Naive B cell (primary cell): Measurements from ENCODE around the gene TTC27. TPM values are rescaled to one million over a fixed set of nuclear protein-coding genes. Genes with fewer than 3 reads are reported as not detected.
"Not testable (repeated sequence)": the region's sequence is repeated elsewhere in the genome, so short reads cannot be mapped to it uniquely, and the experiment has no call there.

ENCODE experiments used
- ATAC-seq, 2 donors: fragments of 150-1000 bp; cut with Tn5 transposase; 2 replicates each; pipeline ENCODE4 v1.10.0; 2021; ENCODE audit warnings: low read depth in 2 of 2, mild to moderate bottlenecking in 2 of 2, moderate library complexity in 2 of 2
- DNase-seq: peaks from one replicate; pipeline ENCODE4 v3.0.0; 2022
- H3K27ac Mint-ChIP-seq, 6 donors: one replicate each; pipeline ENCODE4 v1.8.0; 2020 to 2022; ENCODE audit warnings: mild to moderate bottlenecking in 6 of 6, mixed read lengths in 6 of 6, moderate library complexity in 5 of 6, inconsistent platforms in 2 of 6
- H3K27me3 Mint-ChIP-seq, 3 donors: one replicate each; pipeline ENCODE4 v1.8.0; 2021 to 2022; ENCODE audit warnings: mixed read lengths in 3 of 3, mild to moderate bottlenecking in 1 of 3
- H3K36me3 Mint-ChIP-seq, 2 donors: one replicate each; pipeline ENCODE4 v1.8.0; 2020 to 2022; ENCODE audit warnings: mixed read lengths in 2 of 2, inconsistent platforms in 1 of 2, mild to moderate bottlenecking in 1 of 2
- H3K4me1 Mint-ChIP-seq, 3 donors: one replicate each; pipeline ENCODE4 v1.8.0; 2020 to 2022; ENCODE audit warnings: mixed read lengths in 3 of 3, inconsistent platforms in 1 of 3, mild to moderate bottlenecking in 1 of 3, moderate library complexity in 1 of 3
- H3K4me3 Mint-ChIP-seq, 8 donors: one replicate each; pipeline ENCODE4 v1.8.0; 2020 to 2022; ENCODE audit warnings: mild to moderate bottlenecking in 8 of 8, mixed read lengths in 8 of 8, moderate library complexity in 8 of 8, inconsistent platforms in 2 of 8
- H3K9me3 Mint-ChIP-seq, 7 donors: one replicate each; pipeline ENCODE4 v1.8.0; 2020 to 2022; ENCODE audit warnings: mixed read lengths in 7 of 7, mild to moderate bottlenecking in 5 of 7, inconsistent platforms in 2 of 7, moderate library complexity in 1 of 7
- polyA plus RNA-seq, 6 donors: library from polyadenylated mRNA; unstranded; fragments of 300-500 nt; fragmentation: Illumina TruSeq; gene quantifications; one replicate each; pipeline ENCODE4 v1.2.3, GENCODE V29; 2021; ENCODE audit warnings: low read depth in 6 of 6

TTC27 gene
- polyA plus RNA-seq, 6 donors from 2014 or later: 22.5 to 30.0 (median 25.9) TPM

GRCh38 chr2:32865399-32866068, 237.7 kb downstream of the TTC27 start:
- peak overlapping the region in 1 of 8 donors; percentile 52 for H3K4me3 Mint-ChIP-seq
- no peaks in the 10 kb centered on the region for H3K4me1 Mint-ChIP-seq
- no peak overlapping the region for H3K27ac Mint-ChIP-seq
- ATAC-seq: no peak
- no peaks in the 10 kb centered on the region for H3K9me3 Mint-ChIP-seq
- no peaks in the 10 kb centered on the region for H3K36me3 Mint-ChIP-seq
- peaks cover 0 to 12% (median 3%) of the 10 kb centered on the region in 3 donors for H3K27me3 Mint-ChIP-seq
- no peak for DNase-seq

- not testable (repeated sequence) for H3K4me3 Mint-ChIP-seq, H3K36me3 Mint-ChIP-seq, H3K27ac Mint-ChIP-seq, ATAC-seq, H3K9me3 Mint-ChIP-seq, DNase-seq, H3K4me1 Mint-ChIP-seq
- peaks cover 0 to 13% (median 3%) of the 10 kb centered on the region in 3 donors for H3K27me3 Mint-ChIP-seq
Measured at GRCh38 chr2:32866462-32866861, 238.6 kb downstream of the TTC27 start.
